Measurements from ENCODE around the gene MLF2.

Gene MLF2

DNA sequence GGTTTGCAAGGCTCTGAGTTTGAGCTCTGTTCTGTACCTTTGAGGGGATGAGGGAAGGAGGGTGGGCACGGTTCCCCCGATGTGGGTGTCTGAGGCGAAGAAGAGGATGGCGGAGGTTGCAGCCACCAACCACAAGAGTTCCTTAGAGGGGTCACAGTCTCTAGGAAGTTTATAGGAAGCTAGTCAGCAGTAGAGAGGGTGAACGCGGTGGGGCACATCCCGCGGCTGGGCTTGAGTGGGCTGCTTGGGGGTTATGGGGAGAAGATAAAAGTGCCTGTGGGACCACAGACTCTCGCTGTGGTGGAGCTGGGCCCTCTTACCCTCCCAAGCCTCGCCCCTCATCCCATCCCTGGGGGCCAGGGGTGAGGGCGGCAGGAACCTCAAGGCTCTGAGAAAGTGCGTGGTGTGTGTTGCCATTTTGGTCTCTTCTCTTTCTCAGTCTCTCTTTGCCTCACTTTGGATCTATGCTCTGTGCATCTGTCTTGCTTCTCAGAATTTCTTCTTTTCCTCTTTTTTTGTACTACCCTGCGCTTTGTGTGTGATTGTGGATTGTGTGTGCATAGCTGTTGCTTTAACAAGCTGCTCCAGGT is 39.1 kb upstream of the MLF2 start:
- DNase-seq (ENCODE audit: low read depth, low spot score), result no peak
- no peak overlapping the region for H3K4me3 ChIP-seq (ENCODE audit: low read depth, low read length)
- ChIA-PET POLR2A (interaction anchor here (1.0 to 1.9 kb wide), 3 partner anchors 26 to 39 kb away, joined by 3 to 6 read pairs (median 4); partner anchors contain the start of genes MLF2, P3H3 and PTMS), CTCF (interaction anchor here (0.7 to 2.3 kb wide), 11 partner anchors 9 to 58 kb away, joined by 3 to 14 read pairs (median 4); partner anchors contain the start of genes MLF2 and PTMS)
- TF ChIP-seq, protein P1, sequence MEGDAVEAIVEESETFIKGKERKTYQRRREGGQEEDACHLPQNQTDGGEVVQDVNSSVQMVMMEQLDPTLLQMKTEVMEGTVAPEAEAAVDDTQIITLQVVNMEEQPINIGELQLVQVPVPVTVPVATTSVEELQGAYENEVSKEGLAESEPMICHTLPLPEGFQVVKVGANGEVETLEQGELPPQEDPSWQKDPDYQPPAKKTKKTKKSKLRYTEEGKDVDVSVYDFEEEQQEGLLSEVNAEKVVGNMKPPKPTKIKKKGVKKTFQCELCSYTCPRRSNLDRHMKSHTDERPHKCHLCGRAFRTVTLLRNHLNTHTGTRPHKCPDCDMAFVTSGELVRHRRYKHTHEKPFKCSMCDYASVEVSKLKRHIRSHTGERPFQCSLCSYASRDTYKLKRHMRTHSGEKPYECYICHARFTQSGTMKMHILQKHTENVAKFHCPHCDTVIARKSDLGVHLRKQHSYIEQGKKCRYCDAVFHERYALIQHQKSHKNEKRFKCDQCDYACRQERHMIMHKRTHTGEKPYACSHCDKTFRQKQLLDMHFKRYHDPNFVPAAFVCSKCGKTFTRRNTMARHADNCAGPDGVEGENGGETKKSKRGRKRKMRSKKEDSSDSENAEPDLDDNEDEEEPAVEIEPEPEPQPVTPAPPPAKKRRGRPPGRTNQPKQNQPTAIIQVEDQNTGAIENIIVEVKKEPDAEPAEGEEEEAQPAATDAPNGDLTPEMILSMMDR (IDR thresholded peaks at IDR 0.05; ENCODE audit: insufficient read depth, low read length, missing control alignments), result no peak

DNA sequence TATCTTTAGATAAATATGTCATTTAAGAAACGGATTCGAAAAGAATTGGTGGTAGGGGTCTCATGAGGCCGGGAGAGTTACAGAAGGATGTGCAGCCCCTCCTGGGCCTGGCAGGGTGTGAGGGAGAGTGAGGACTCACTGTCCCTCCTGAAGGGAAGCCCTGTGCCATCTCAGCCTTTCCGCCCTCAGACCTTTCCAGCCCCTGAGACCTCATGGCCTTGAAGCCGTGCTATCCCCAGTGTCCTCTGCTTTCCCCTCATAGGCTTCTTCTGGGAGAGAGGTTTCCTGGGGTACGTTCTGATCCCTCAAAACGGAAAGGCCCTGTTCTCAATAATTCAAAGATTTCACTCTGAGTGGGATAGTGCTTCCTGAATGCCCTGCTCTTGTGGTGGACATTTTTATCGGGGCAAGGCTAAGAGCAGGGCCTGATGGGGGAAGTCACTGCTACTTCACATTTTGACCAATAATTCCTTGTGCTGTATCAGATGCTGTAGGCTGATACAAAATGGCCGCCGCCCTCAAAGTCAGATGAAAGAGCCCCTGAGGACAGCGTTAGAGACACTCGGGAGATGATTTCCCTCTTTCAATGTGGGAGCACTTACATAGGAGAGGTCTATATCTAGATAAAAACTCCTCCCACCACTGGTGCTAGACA is 37.7 kb upstream of the MLF2 start:
- ChIA-PET CTCF (interaction anchor here (1.3 to 5.3 kb wide), 3 partner anchors 20 to 37 kb away, joined by 5 to 38 read pairs (median 14); partner anchors contain the start of gene MLF2), POLR2A (no interaction called here)
- DNase-seq (ENCODE audit: low read depth, low spot score), result no peak
- TF ChIP-seq, protein P1 (IDR thresholded peaks at IDR 0.05; ENCODE audit: insufficient read depth, low read length, missing control alignments), result no peak
- H3K4me3 ChIP-seq (ENCODE audit: low read depth, low read length), result no peak overlapping the region

DNA sequence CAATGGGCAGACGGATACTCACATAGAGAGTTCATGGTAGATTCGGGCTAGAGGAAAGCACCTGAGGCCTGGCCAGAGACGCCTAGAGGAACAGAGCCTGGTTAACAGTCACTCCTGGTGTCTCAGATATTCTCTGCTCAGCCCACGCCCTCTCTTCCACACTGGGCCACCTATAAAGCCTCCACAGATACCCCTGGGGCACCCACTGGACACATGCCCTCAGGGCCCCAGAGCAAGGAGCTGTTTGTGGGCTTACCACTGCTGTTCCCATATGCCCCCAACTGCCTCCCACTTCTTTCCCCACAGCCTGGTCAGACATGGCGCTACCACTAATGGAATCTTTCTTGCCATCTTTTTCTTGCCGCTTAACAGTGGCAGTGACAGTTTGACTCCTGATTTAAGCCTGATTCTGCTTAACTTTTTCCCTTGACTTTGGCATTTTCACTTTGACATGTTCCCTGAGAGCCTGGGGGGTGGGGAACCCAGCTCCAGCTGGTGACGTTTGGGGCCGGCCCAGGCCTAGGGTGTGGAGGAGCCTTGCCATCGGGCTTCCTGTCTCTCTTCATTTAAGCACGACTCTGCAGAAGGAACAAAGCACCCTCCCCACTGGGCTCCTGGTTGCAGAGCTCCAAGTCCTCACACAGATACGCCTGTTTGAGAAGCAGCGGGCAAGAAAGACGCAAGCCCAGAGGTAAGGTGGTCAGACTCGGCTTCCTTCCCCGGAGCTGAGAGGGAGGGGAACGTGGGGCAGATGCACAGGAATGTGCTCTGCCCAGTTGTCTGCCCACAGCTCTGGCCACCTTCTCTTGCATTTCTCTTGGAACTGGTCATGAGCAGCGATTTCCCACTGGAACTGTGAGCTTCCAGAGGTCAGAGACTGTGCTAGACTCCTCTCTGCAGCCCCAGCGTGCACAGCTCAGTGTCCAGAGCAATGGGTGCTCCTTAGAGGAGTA is 36.3 kb upstream of the MLF2 start, which contains the start of gene CD4:
Gene CD4 (plus strand): TSS at position 557 of the 953 bp plus-strand sequence. CDS start 10,611 bp downstream, outside the sequence.
- ChIA-PET POLR2A (no interaction called here), CTCF (interaction anchor here (0.6 to 11.3 kb wide), 7 partner anchors 11 to 170 kb away, joined by 3 to 60 read pairs (median 5); partner anchors contain the start of genes MLF2 and PTMS)
- TF ChIP-seq, protein P1 (IDR thresholded peaks at IDR 0.05; ENCODE audit: insufficient read depth, low read length, missing control alignments), result no peak
- H3K4me3 ChIP-seq (ENCODE audit: low read depth, low read length), result no peak within 1 kb of the TSS
- no peak for DNase-seq (ENCODE audit: low read depth, low spot score)

DNA sequence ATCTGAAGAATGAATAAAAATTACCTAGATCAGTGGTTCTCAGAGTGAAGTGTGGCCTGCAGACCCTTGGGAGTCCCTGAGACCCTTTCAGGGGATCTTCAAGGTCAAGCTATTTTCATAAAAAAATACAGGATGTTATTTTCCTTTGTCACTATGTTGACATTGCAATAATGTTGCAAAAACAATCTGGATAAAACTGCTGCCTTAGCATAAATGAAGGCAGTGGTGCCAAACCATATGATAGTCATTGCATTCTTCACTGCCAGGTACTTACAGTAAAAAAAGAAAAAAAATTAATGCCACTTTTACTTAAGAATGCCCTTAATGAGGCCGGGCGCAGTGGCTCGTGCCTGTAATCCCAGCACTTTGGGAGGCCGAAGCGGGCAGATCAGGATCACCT is 34.4 kb upstream of the MLF2 start:
- DNase-seq (ENCODE audit: low read depth, low spot score), result no peak
- no peak overlapping the region for H3K4me3 ChIP-seq (ENCODE audit: low read depth, low read length)
- TF ChIP-seq, protein P1 (IDR thresholded peaks at IDR 0.05; ENCODE audit: insufficient read depth, low read length, missing control alignments), result no peak
- CTCF ChIA-PET, result interaction anchor here (0.8 to 11.3 kb wide), 8 partner anchors 8 to 38 kb away, joined by 3 to 60 read pairs (median 6); partner anchors contain the start of genes MLF2 and PTMS
- POLR2A ChIA-PET, result interaction anchor here (1.2 kb wide), 1 partner anchor 64 kb away, joined by 3 read pairs; the partner anchor contains the start of gene COPS7A

DNA sequence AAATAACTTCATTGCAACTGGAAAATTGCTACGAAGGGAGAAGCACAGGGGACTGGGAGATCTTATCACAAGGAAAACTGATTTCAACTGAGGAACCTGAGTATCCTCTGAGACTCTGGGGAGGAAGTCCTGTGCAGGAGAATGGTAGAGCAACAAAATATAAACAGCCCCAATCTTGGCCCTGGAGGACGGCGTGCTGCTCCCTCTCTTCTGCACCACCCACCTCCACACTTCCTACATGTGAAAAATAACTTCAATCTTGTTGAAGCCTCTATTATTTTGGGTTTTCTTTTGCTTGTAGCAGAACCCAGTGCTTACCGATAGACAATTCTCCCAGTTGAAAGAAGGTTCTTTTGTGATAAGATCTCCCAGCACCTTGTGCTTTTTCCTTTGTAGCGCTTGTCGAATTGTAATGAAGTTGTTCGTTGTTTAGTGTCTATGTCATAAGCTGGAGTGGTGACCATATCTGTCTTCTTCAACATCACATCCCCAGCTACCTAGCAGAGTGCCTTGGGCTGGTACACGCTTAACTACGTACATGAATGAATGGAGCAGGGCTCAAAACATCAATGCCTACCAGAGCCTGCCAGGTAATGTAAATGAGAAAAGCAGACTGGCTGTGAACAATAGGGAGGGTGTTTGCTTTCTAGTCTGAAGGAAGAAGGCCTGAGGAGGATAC is 33.6 kb upstream of the MLF2 start:
- DNase-seq (ENCODE audit: low read depth, low spot score), result no peak
- TF ChIP-seq, protein P1 (IDR thresholded peaks at IDR 0.05; ENCODE audit: insufficient read depth, low read length, missing control alignments), result no peak
- POLR2A ChIA-PET, result interaction anchor here (1.2 kb wide), 1 partner anchor 63 kb away, joined by 3 read pairs; the partner anchor contains the start of gene COPS7A
- no peak overlapping the region for H3K4me3 ChIP-seq (ENCODE audit: low read depth, low read length)
- CTCF ChIA-PET, result interaction anchor here (0.8 to 11.3 kb wide), 8 partner anchors 7 to 39 kb away, joined by 3 to 60 read pairs (median 6); partner anchors contain the start of genes MLF2 and PTMS
